Cardiac atrium fibroblast (primary cell): ENCODE data around the gene CIITA. TPM values are rescaled to one million over a fixed set of nuclear protein-coding genes. Genes with fewer than 3 reads are reported as not detected.

Source experiments
- total RNA-seq: library from RNA; depleted of rRNA; stranded (reverse); fragments of >200 nt; gene quantifications from 2 replicates; pipeline ENCODE4 v1.2.3, GENCODE V29; 2015

CIITA gene
- 0.49 TPM in 1 of 2 replicates, not detected in the other for total RNA-seq

DNA sequence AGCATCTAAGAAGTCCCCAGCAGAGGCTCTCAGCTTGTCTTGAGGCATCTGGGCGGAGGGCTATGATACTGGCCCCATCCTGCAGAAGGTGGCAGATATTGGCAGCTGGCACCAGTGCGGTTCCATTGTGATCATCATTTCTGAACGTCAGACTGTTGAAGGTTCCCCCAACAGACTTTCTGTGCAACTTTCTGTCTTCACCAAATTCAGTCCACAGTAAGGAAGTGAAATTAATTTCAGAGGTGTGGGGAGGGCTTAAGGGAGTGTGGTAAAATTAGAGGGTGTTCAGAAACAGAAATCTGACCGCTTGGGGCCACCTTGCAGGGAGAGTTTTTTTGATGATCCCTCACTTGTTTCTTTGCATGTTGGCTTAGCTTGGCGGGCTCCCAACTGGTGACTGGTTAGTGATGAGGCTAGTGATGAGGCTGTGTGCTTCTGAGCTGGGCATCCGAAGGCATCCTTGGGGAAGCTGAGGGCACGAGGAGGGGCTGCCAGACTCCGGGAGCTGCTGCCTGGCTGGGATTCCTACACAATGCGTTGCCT, at the start of gene CIITA:
Gene CIITA (plus strand): TSS at position 404 of the 543 bp plus-strand sequence. CDS start 129 bp downstream, at position 533.

DNA sequence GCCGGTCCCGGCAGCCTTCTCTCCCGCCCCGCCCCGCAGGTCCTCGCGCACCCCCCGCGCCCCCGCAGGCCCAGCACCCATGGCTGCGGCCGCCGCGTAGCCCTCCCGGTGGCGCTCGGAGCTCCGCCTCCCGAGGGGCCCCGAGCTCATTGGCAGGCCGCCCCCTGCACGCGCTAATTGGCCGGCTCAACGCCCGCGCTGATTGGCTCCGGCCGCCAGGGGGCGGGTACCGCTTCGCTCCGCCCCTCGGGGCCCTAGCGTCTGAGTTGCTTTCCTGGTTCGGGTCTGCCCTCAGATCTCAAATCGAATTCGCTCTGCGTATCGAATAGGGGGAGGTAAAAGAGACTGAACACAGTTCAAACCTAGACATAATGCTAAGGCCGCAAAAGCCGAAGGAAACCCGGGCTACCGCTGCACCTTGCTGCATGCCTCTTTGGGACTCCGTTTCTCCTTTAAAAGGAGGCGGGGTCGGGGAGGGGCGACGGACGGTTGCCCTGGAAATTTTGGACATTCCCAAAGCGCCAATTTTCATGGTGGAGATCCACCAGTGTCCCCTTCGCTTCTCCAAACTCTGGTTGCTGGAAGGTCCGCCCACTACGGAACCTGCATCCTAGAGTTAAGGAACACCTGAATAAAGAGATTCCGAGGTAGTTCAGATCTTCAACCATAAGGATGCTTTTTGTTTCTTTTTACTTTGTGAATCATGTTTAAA, 65.5 kb downstream of the CIITA start, which contains the start of gene DEXI:
Gene DEXI (minus strand): TSS at position 117 of the 712 bp plus-strand sequence. CDS start 463 bp downstream, outside the sequence.

DNA sequence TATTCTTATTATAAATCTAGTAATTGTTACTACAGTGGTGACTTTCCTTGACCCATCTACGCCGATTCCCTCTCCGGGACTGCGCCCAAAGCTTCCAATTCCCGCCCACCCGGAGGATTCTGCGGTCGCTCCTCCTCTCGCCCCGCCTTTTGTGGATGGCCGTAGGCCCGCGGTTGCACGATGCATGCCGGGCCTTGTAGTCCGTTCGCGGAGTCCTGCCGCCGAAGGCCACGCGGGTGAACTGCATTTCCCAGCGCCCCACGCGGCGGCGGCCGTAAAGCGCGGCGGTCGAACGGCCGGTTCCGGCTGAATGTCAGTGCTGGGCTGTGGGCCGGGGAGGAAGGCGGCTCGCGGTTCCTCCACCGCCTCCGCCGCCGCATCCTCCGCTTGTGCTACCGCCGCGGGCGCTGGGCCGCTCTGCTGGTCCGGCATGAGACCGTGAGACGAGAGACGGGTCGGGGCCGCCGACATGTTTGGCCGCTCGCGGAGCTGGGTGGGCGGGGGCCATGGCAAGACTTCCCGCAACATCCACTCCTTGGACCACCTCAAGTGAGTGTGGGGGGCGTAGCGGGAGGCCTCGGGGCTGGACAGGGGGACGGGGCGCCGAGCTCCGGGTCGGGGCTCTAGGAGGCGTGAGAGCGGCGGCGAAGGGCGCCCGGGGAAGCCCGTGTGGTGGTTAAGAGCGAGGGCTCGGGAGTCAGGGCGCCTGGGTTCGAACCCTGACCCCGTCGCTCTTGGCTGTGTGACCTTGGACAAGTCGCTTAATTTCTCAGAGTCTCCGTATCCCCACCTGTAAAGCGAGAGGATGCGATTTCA, 67.5 kb downstream of the CIITA start, which contains the start of gene CLEC16A:
Gene CLEC16A (plus strand): TSS at position 316 of the 816 bp plus-strand sequence. CDS start 154 bp downstream, at position 470.

Other genes with a start within 250 kb of the CIITA start
- not detected in 2 replicates for gene TEKT5, start 182.3 kb upstream of the CIITA start, total RNA-seq
- 16.4 and 17.5 TPM in 2 replicates for gene NUBP1, start 133.4 kb upstream of the CIITA start, total RNA-seq
- 0.18 TPM in 1 of 2 replicates, not detected in the other for gene TVP23A, start 58.4 kb upstream of the CIITA start, total RNA-seq
- 67.2 and 84.2 TPM in 2 replicates for gene DEXI, start 65.3 kb downstream of the CIITA start, total RNA-seq
- 7.6 and 10.2 TPM in 2 replicates for gene CLEC16A, start 67.4 kb downstream of the CIITA start, total RNA-seq